ENCODE measurements around the gene TMEM82. TPM values are rescaled to one million over a fixed set of nuclear protein-coding genes. Genes with fewer than 3 reads are reported as not detected.

TMEM82 gene
- total RNA-seq, 1 donor = not detected

DNA sequence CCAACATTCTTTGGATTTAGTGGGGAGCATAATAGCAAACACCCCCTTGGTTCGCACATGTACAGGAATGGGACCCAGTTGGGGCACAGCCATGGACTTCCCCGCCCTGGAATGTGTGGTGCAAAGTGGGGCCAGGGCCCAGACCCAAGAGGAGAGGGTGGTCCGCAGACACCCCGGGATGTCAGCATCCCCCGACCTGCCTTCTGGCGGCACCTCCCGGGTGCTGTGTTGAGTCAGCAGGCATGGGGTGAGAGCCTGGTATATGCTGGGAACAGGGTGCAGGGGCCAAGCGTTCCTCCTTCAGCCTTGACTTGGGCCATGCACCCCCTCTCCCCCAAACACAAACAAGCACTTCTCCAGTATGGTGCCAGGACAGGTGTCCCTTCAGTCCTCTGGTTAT, 43.4 kb downstream of the TMEM82 start:
- no peak for DNase-seq (ENCODE audit: low read depth)
- TF ChIP-seq, protein P1, sequence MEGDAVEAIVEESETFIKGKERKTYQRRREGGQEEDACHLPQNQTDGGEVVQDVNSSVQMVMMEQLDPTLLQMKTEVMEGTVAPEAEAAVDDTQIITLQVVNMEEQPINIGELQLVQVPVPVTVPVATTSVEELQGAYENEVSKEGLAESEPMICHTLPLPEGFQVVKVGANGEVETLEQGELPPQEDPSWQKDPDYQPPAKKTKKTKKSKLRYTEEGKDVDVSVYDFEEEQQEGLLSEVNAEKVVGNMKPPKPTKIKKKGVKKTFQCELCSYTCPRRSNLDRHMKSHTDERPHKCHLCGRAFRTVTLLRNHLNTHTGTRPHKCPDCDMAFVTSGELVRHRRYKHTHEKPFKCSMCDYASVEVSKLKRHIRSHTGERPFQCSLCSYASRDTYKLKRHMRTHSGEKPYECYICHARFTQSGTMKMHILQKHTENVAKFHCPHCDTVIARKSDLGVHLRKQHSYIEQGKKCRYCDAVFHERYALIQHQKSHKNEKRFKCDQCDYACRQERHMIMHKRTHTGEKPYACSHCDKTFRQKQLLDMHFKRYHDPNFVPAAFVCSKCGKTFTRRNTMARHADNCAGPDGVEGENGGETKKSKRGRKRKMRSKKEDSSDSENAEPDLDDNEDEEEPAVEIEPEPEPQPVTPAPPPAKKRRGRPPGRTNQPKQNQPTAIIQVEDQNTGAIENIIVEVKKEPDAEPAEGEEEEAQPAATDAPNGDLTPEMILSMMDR (IDR thresholded peaks at IDR 0.05; ENCODE audit: insufficient read depth, low read depth, low read length) = no peak
- H3K4me3 ChIP-seq (ENCODE audit: low read depth, low read length) = no peak overlapping the region

DNA sequence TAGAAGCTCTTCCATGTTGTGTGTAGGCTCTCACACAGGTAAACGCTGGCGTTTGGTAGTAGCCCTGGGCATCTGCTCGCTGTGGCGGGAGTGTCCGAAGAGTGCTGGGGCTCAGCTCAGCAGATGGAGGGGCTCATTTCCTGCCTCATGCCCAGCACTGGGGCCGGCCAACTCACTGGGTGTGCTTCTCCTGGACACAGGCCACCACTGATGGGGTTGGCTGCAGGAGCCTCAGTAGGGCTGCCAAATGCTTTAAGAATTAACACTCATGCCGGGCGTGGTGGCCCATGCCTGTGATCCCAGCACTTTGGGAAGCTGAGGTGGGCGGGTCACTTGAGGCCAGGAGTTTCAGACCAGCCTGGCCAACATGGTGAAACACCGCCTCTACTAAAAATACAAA, 44.3 kb downstream of the TMEM82 start:
- no peak for DNase-seq (ENCODE audit: low read depth)
- TF ChIP-seq, protein P1 (IDR thresholded peaks at IDR 0.05; ENCODE audit: insufficient read depth, low read depth, low read length) = no peak
- no peak overlapping the region for H3K4me3 ChIP-seq (ENCODE audit: low read depth, low read length)

DNA sequence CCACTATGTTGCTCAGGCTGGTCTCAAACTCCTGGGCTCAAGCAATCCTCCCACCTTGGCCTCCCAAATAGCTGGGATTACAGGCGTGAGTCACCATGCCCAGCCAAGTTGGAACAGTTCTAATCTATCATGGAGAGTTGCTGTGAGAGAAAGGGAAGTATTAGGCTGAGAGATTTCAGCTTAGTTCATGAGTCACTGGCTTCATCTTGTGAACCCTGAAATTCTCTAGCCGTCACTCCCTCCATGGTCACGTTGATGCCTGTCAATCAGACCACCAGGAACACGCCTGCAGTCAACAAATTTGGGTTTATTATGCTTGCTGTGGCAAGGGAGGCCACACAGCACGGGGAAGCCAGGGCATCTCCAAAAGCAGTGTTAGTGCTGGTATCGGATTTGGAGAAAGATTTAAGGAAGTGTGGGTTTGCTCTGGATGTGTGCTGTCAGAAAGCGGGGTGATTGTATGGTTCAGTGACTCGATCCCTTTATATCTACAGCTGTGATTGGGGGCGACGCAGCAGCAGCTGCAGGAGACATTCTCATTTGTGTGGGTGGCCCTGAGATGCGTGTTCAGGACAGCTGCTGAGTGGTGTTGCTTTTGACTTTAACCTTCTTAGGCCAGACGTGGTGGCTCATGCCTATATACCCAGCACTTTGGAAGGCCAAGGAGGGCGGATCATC, 46.5 kb downstream of the TMEM82 start:
- peak; percentile 51 for DNase-seq (ENCODE audit: low read depth)
- no peak overlapping the region for H3K4me3 ChIP-seq (ENCODE audit: low read depth, low read length)
- TF ChIP-seq, protein P1 (IDR thresholded peaks at IDR 0.05; ENCODE audit: insufficient read depth, low read depth, low read length) = no peak

DNA sequence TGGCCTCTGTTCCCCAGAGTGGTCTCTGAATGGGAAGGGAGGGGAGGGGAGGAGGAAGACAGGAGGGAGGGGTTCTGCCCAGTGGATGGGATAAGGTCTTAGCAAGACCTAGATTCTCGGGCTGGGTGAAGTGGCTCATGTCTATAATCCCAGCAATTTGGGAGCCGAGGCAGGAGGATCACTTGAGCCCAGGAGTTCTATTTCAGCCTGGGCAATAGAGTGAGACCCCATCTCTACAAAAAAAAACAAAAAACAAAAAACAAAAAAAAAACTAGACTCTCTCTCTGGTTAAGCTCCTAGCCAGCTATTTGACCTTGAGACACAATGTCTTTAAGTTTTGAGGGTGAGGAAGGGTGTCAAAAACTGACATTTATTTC, 53.8 kb downstream of the TMEM82 start:
- H3K4me3 ChIP-seq (ENCODE audit: low read depth, low read length) = no peak overlapping the region
- TF ChIP-seq, protein P1 (IDR thresholded peaks at IDR 0.05; ENCODE audit: insufficient read depth, low read depth, low read length) = no peak
- no peak for DNase-seq (ENCODE audit: low read depth)

Other genes with a start within 250 kb of the TMEM82 start
- gene CASP9, start 218.3 kb upstream of the TMEM82 start, total RNA-seq = 5.8 and 7.3 TPM in 2 replicates
- 14.2 and 27.2 TPM in 2 replicates for gene DNAJC16, start 215.7 kb upstream of the TMEM82 start, total RNA-seq
- 2.3 and 2.6 TPM in 2 replicates for gene AGMAT, start 157.4 kb upstream of the TMEM82 start, total RNA-seq
- gene DDI2, start 125.0 kb upstream of the TMEM82 start, total RNA-seq = 15.5 and 21.3 TPM in 2 replicates
- gene PLEKHM2, start 58.2 kb upstream of the TMEM82 start, total RNA-seq = 54.0 and 61.8 TPM in 2 replicates
- gene SLC25A34, start 6.2 kb upstream of the TMEM82 start, total RNA-seq = under 0.01 and 0.43 TPM in 2 replicates
- gene FBLIM1, start 16.3 kb downstream of the TMEM82 start, total RNA-seq = 188 and 255 TPM in 2 replicates
- gene UQCRHL, start 65.2 kb downstream of the TMEM82 start, total RNA-seq = 1.3 and 1.9 TPM in 2 replicates
- 25.4 and 30.2 TPM in 2 replicates for gene SPEN, start 105.2 kb downstream of the TMEM82 start, total RNA-seq
- 22.5 and 31.5 TPM in 2 replicates for gene ZBTB17, start 233.6 kb downstream of the TMEM82 start, total RNA-seq